Osteoblast (primary cell): ENCODE data around the gene ASB14. TPM values are rescaled to one million over a fixed set of nuclear protein-coding genes. Genes with fewer than 3 reads are reported as not detected.

Experiments
- DNase-seq: peaks from one replicate; pipeline ENCODE4 v3.0.0; 2011; ENCODE audit warnings: low spot score, mixed read lengths; ENCODE audit not compliant: insufficient read length; ENCODE audit errors: missing footprints
- H2AFZ ChIP-seq: 2 replicates; pipeline ENCODE4 v1.6.0; 2011; ENCODE audit warnings: mild to moderate bottlenecking, low read length
- H3K27ac ChIP-seq: 2 replicates; pipeline ENCODE4 v1.5.1; 2011; ENCODE audit warnings: mild to moderate bottlenecking, low read depth, low read length, moderate library complexity
- H3K27me3 ChIP-seq: 2 replicates; pipeline ENCODE4 v1.6.0; 2012; ENCODE audit warnings: mild to moderate bottlenecking, control low read depth, inconsistent platforms, low read length, moderate library complexity; ENCODE audit not compliant: insufficient read depth
- H3K36me3 ChIP-seq: 2 replicates; pipeline ENCODE4 v1.5.1; 2011; ENCODE audit warnings: mild to moderate bottlenecking, low read length, control low read depth, moderate library complexity; ENCODE audit not compliant: insufficient read depth
- H3K4me1 ChIP-seq: 2 replicates; pipeline ENCODE4 v1.5.1; 2011; ENCODE audit warnings: mild to moderate bottlenecking, low read length, control low read depth, moderate library complexity; ENCODE audit not compliant: insufficient read depth
- H3K4me2 ChIP-seq: 2 replicates; pipeline ENCODE4 v1.6.0; 2011; ENCODE audit warnings: mild to moderate bottlenecking, low read length; ENCODE audit not compliant: insufficient read depth
- H3K4me3 ChIP-seq: fragments of 200-600 bp; sonication (generic); 3 replicates; pipeline ENCODE4 v1.5.1; 2012; ENCODE audit warnings: mild to moderate bottlenecking, low read length, inconsistent platforms; ENCODE audit not compliant: insufficient read depth
- H3K79me2 ChIP-seq: 2 replicates; pipeline ENCODE4 v1.6.0; 2012; ENCODE audit warnings: mild to moderate bottlenecking, low read length, control low read depth, inconsistent platforms; ENCODE audit not compliant: insufficient read depth
- H3K9me3 ChIP-seq: 2 replicates; pipeline ENCODE4 v1.5.1; 2011; ENCODE audit warnings: low read depth, low read length, control low read depth
- H4K20me1 ChIP-seq: 2 replicates; pipeline ENCODE4 v1.6.0; 2012; ENCODE audit warnings: mild to moderate bottlenecking, low read length, control low read depth; ENCODE audit not compliant: insufficient read depth
- total RNA-seq: library from RNA; depleted of rRNA; stranded (reverse); fragments of >200 nt; gene quantifications from 2 replicates; pipeline ENCODE4 v1.2.3, GENCODE V29; 2012
- TF ChIP-seq, protein P1 (sequence below): IDR thresholded peaks from 2 replicates; pipeline ENCODE4 v1.5.1; 2011; ENCODE audit warnings: mild to moderate bottlenecking, low read depth, low read length, moderate library complexity; ENCODE audit errors: extremely low read depth

Gene ASB14
- total RNA-seq, 1 donor = not detected

DNA sequence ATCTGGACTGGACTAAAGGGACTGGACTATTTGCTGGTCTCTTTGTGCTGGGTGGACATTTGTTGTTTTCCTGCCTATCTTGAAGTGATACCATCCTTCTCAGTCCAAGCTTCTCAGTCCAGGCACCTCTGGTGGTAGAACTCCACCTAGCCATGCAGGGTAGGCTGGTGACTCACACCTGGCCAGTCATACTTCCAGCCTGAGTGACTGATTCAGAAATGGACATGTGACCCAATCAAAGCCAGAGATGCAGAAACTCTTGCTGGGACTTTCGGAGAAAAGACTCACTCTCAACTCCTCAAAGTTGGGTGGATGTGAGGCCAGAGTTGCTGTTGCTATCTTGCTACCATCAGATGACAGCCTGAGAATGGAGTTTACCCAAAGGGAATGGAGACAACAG lies 5.6 kb upstream of the ASB14 start:
- Histone ChIP-seq H2AFZ (no peak overlapping the region), H4K20me1 (no peaks in the 10 kb centered on the region), H3K4me3 (no peak overlapping the region), H3K36me3 (no peaks in the 10 kb centered on the region), H3K27ac (no peak overlapping the region), H3K27me3 (no peaks in the 10 kb centered on the region), H3K4me1 (peaks cover 2% of the 10 kb centered on the region), H3K79me2 (no peaks in the 10 kb centered on the region), H3K9me3 (no peaks in the 10 kb centered on the region), H3K4me2 (no peak overlapping the region)
- TF ChIP-seq, protein P1, sequence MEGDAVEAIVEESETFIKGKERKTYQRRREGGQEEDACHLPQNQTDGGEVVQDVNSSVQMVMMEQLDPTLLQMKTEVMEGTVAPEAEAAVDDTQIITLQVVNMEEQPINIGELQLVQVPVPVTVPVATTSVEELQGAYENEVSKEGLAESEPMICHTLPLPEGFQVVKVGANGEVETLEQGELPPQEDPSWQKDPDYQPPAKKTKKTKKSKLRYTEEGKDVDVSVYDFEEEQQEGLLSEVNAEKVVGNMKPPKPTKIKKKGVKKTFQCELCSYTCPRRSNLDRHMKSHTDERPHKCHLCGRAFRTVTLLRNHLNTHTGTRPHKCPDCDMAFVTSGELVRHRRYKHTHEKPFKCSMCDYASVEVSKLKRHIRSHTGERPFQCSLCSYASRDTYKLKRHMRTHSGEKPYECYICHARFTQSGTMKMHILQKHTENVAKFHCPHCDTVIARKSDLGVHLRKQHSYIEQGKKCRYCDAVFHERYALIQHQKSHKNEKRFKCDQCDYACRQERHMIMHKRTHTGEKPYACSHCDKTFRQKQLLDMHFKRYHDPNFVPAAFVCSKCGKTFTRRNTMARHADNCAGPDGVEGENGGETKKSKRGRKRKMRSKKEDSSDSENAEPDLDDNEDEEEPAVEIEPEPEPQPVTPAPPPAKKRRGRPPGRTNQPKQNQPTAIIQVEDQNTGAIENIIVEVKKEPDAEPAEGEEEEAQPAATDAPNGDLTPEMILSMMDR = peak; percentile 16
- DNase-seq = peak; percentile 68

DNA sequence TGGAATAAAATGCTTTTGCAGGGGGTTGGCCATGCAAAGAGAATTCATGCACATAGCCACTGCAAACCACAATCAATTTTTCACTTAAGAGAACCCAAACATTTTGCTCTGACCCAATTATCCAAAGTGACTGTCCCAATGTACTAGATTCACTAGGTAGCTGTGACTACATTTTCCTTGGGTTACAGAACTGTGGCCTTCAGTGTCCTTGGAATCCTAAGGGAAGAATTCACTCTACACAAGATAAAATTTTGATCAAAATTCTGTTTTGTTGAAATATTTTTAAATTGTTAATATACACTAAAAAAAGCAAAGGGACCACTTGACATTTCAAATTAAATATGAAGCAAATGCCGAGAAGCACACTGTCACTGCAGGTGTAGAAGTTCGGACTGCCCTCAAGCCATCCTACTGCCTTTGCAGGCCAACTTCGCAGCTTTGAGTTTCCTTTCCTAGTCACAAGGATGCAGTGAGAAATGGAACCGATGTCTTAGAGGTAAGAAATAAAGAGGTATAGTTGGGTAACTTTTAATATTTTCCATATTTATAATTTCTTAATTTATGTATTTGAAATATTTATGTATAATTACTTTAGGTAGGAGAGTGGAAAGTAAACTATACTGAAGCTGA lies 527 bp upstream of the ASB14 start:
- no peak for DNase-seq
- TF ChIP-seq, protein P1 = no peak

DNA sequence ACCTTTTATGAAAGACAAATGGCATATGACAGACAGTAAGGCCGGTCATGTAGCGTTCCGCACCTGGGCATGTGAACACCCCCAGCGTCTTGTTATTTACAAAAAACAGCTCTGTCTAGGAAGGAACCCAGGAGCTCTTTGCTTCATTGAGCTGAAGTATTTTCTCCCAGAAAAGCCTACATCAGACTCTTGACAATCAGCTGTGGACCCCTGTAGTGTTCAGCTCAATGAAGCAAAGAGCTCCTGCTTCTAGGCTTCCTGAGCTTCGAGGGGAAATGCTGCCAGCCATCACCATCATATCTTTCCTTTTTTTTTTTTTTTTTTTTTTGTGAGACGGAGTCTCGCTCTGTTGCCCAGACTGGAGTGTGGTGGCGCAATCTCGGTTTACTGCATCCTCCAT lies 4.1 kb downstream of the ASB14 start:
- H3K9me3 ChIP-seq = no peaks in the 10 kb centered on the region
- no peak overlapping the region for H3K27ac ChIP-seq
- H3K27me3 ChIP-seq = no peaks in the 10 kb centered on the region
- H3K36me3 ChIP-seq = no peaks in the 10 kb centered on the region
- H3K4me2 ChIP-seq = no peak overlapping the region
- no peaks in the 10 kb centered on the region for H3K79me2 ChIP-seq
- TF ChIP-seq, protein P1 = no peak
- H3K4me1 ChIP-seq = no peaks in the 10 kb centered on the region
- no peak overlapping the region for H3K4me3 ChIP-seq
- no peak for DNase-seq
- no peak overlapping the region for H2AFZ ChIP-seq
- H4K20me1 ChIP-seq = no peaks in the 10 kb centered on the region

More for the DNA sequence above, 527 bp upstream of the ASB14 start:
- Histone ChIP-seq H3K9me3 (no peaks in the 10 kb centered on the region), H2AFZ (no peak overlapping the region), H3K79me2 (no peaks in the 10 kb centered on the region), H3K27me3 (no peaks in the 10 kb centered on the region), H3K36me3 (no peaks in the 10 kb centered on the region), H3K4me3 (no peak overlapping the region), H3K4me1 (no peaks in the 10 kb centered on the region), H4K20me1 (no peaks in the 10 kb centered on the region), H3K27ac (no peak overlapping the region), H3K4me2 (no peak overlapping the region)

DNA sequence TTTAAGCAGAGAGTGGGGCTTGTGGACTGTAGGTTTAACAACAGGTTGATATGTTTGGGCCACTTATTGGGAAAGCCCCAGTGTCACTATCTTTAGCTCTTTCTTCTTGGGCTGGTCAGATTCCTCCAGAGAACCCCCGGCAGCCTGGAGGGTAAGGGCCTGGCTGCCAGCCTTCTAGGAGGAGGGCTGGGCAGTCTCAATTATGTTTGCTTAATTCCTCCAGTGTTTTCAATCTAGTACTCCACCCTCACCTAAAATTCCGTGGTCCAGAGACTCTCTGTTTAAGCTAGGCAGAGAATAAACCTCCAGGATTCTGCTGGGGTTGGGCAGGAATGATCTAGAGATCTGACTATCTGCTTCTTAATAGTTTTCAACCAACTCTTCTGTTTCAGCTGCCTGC lies 5.3 kb downstream of the ASB14 start:
- H4K20me1 ChIP-seq = no peaks in the 10 kb centered on the region
- H3K27ac ChIP-seq = no peak overlapping the region
- no peak overlapping the region for H2AFZ ChIP-seq
- no peak for DNase-seq
- H3K27me3 ChIP-seq = no peaks in the 10 kb centered on the region
- no peak overlapping the region for H3K4me2 ChIP-seq
- H3K4me3 ChIP-seq = no peak overlapping the region
- H3K9me3 ChIP-seq = no peaks in the 10 kb centered on the region
- H3K36me3 ChIP-seq = no peaks in the 10 kb centered on the region
- no peaks in the 10 kb centered on the region for H3K4me1 ChIP-seq
- no peaks in the 10 kb centered on the region for H3K79me2 ChIP-seq
- TF ChIP-seq, protein P1 = no peak
